ENCODE measurements around the gene USHBP1. TPM values are rescaled to one million over a fixed set of nuclear protein-coding genes. Genes with fewer than 3 reads are reported as not detected.

Gene USHBP1
- total RNA-seq, 1 experiment from 2014 or later: not detected

DNA sequence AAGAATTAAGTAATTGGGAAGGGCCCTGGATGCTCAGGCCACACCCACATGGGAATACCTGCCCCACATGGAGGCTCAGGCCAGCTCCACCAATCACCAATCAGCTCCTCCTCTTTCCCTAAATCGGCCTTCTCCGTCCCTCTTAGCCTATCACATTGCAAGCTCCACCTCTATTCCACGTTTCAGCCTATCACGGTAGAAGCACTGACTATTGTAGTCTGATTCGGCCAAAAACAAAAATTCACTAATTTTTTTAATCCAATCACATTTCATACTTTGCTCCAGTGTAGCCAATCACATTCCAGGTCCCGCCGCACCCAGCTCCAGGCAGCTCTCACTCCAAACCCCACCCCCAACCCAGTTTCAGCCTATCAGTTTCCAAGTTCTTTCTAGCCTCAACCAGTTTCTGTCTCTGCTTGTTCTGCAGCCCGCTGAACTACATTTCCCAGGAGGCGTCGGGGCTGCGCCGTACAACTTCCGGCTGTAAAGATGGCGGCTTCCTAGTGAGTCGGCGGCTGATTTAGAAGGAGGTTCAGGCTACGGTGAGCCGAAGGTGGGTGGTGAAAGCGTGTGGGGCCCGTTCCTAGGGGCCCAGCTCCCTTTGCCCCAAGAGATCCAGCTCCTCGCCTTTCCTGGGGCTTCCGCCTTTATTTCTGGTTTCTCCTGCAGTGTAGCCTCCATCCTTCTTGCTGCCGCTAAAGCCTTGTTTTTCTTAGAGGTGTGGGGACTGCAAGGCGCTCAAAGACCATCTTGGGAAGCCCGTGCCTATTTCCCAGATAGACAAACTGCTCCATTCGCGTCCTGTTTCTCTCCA lies 2.6 kb upstream of the USHBP1 start, which contains the start of gene BABAM1:
BABAM1 (plus strand) TSS at position 469 of the 814 bp plus-strand sequence. CDS start 1,364 bp downstream, outside the sequence.
- peak; percentile 100 for DNase-seq (ENCODE audit: low read depth)
- in situ Hi-C loops (cut with HindIII; ENCODE audit: low pct_unique_long_range_greater_than_20kb, low sequenced_read_pairs): no loop called here

DNA sequence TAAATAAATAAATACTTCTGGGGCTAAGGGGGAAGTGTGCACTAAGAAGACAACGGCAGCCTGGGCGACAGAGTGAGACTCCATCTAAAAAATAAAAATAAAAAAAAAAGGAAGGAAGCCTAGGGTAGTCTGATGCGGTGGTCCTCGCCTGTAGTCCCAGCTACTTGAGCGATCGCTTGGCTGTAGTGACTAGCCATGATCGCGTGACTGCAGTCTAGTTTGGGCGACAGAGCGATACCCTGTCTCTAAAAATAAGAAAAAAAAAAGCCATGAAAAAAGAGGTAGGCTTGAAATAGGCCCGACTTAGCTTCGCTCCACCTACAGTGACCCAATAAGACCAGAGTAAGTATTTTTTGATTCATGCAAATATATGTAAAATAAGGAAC lies 2.0 kb upstream of the USHBP1 start:
- no peak for DNase-seq (ENCODE audit: low read depth)
- in situ Hi-C loops (cut with HindIII; ENCODE audit: low pct_unique_long_range_greater_than_20kb, low sequenced_read_pairs): no loop called here

DNA sequence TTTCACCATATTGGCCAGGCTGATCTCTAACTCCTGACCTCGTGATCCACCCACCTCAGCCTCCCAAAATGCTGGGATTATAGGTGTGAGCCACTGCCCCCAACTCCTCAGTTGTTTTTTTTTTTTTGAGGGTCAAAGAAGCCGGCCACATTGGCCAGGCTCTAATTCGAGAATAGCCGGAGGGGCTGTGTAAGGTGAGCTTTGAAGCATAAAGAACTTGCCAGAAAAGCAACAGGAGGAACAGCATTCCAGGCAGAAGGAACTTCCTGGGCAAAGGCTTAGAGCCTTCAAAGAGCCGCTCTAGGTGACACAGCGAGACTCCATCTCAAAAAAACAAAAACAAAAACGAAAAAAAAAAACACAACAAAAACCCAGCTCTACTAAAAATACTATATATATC lies 1.5 kb upstream of the USHBP1 start:
- in situ Hi-C loops (cut with HindIII; ENCODE audit: low pct_unique_long_range_greater_than_20kb, low sequenced_read_pairs): no loop called here
- no peak for DNase-seq (ENCODE audit: low read depth)

DNA sequence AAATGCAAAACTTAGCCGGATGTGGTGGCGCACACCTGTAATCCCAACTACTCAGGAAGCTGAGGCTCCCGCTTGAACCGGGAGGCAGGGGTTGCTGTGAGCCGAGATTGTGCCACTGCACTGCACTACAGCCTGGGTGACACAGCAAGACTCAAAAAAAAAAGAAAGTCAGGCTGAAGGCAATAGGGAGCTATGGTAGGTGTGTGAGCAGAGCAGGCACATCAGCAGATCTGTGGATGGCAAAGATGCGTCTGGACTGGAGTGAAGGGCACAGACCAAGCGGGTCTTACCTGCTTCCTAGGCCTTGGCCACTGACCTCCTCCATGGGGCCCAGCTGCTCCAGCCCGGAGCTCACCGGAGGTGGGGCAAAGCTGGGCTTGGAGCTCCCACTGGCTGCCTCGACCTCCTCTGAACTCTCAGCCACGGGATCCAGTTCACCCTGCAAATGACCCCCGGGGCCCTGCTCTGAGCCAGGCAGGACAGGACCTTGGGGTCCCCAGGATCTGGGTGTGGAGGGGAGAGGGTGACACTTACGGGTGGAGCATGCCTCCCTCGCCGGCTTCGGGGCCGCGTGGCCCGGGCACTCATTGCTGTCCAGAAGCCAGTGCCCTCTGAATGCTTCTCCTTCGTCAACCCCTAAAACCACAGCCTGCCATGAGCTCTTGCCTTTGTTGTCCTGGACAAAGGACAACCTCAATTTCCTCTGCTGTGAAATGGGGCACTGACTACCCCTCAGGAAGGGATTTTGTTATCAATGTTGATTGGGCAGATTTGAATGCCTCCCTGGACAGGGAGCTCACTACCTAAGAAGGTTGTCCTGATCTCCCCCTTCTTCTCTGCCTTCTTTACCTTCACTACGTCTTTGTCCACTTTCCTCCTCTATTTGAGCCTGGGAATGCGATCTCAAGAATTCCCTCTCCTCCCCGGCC lies 569 bp downstream of the USHBP1 start:
- in situ Hi-C loops (cut with HindIII; ENCODE audit: low pct_unique_long_range_greater_than_20kb, low sequenced_read_pairs): no loop called here
- no peak for DNase-seq (ENCODE audit: low read depth)

DNA sequence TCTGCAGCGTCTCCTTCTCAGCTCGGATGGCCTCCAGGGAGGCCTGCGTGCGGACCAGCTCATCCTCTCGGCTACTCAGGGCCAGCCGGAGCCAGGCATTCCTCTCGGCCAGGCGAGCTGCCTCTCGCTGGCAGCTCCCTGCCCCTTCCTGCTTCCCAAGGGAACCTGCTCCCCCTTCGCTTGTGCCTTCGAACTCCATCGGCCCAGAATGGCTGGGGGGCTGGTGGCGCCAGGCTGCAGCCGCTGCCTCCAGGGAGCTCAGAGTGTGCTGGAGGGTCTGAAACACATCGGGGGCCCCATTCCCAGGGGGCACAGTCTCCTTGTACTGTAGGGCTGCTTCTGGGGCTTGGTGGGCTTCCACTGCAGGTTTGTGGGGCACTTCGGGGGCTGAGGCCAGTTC lies 2.0 kb downstream of the USHBP1 start:
- no peak for DNase-seq (ENCODE audit: low read depth)
- in situ Hi-C loops (cut with HindIII; ENCODE audit: low pct_unique_long_range_greater_than_20kb, low sequenced_read_pairs): no loop called here

DNA sequence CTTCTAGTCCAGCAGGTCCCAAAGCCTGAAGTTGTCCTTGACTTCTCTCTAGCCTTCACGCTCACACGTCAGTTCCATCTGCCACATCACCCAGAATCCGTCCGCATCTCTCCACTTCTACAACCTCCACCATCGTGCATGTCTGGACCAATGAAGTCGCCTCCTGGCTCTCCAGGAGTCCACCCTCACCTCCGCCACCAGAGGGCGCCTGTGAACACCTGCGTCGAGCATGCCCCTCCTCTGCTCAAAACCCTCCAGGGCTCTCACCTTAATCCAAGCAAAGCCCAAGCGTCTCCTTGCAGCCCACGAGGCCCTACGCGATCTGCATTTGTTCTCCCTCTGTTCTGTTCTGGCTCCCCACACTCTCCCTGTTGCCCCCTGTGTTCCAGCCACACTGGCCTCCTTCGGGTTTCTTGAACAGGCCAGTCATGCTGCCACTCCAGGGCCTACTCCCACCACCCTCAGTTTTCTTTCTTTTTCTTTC lies 3.7 kb downstream of the USHBP1 start:
- in situ Hi-C loops (cut with HindIII; ENCODE audit: low pct_unique_long_range_greater_than_20kb, low sequenced_read_pairs): no loop called here
- peak; percentile 79 for DNase-seq (ENCODE audit: low read depth)

DNA sequence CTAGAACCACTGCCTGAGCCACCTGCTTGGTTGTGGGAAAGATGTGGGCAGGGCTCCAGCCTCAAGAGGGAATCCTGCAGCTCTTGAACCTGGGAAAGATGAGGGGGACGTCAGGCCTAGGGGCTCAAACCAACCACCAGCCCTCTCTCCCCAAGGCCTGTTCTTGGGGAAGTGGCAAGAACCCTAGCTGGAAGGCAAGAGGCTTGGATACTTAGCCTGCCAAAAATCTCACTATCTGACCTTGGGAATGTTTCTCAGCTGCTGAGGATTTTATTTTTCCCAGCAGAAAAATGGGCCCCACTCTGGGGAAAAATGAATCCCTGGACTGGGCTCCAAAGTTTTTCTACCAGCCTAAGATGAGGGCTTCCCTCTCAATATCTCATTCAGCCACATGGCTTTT lies 4.6 kb downstream of the USHBP1 start:
- in situ Hi-C loops (cut with HindIII; ENCODE audit: low pct_unique_long_range_greater_than_20kb, low sequenced_read_pairs): no loop called here
- DNase-seq (ENCODE audit: low read depth): no peak

DNA sequence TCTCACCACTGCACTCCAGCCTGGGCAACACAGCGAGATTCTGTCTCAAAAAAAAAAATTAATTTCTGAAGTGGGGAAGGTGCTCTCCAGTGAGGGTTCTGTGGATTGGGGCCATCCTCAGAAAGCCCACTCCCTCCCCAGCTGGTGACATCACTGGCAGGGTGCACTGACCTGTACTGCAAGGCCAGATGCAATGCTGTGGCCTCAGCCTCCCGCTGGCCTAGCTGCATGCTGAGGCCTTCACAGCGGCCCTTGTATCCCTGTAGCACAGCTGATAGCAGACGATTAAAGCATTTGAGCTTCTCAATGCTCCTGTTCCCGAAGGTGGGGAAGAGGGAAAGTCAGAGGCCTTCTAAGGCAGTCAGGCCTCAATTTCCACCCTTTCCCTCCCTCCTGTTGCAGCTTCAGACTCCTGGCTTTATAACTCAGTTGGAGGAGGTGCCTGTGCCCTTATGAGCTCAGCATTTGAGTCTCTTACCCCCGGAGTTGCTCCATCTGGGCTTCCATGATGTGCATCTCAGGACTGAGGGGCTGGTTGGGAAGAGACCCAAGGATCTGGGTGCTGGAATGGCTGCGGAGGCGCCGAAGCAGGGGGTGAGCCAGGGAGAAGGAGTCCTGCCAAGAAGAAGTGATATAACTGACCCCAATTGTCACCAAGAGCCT lies 5.3 kb downstream of the USHBP1 start:
- no peak for DNase-seq (ENCODE audit: low read depth)
- in situ Hi-C loops (cut with HindIII; ENCODE audit: low pct_unique_long_range_greater_than_20kb, low sequenced_read_pairs): no loop called here

DNA sequence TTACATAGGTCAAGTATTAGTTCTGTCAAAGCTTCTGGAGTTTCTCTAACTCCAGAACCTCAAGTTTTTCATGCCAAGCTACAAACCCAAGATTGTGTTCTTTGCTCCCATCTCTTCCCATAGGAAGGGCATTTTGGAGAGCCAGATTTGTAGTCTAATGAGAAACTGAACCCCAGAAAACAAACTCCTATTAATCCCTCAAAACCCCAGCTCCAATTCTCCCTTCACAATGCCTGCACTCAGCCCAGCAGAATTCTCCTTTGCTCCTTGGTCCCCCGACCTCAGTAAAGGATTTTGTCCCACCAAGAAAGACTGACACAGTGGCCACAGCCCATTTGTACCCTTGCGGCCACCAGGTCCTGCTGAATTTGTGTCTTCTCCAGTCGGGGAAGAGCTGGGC lies 8.4 kb downstream of the USHBP1 start:
- DNase-seq (ENCODE audit: low read depth): no peak

DNA sequence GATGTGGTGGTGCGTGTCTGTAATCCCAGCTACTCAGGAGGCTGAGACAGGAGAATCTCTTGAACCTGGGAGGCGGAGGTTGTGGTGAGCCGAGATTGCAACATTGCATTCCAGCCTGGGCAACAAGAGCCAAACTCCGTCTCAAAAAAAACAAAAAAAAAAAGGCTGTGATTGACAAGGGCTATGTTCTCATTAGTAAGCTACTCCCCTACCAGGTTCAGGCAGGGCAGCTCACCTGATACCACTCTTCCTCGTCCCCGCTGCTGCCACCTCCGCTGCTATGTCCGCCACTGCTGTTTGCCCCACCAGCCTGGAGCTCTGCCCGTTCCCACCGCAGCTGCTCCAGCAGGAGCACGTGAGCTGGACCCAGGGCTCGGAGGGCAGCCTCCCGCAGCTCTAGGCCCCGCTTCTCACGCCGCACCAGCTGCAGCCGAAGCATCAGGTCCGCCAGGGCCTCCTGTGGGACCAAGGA lies 9.4 kb downstream of the USHBP1 start:
- in situ Hi-C loops (cut with HindIII; ENCODE audit: low pct_unique_long_range_greater_than_20kb, low sequenced_read_pairs): no loop called here
- no peak for DNase-seq (ENCODE audit: low read depth)

More for the DNA sequence above, 8.4 kb downstream of the USHBP1 start:
- in situ Hi-C loops (cut with HindIII; ENCODE audit: low pct_unique_long_range_greater_than_20kb, low sequenced_read_pairs): no loop called here

DNA sequence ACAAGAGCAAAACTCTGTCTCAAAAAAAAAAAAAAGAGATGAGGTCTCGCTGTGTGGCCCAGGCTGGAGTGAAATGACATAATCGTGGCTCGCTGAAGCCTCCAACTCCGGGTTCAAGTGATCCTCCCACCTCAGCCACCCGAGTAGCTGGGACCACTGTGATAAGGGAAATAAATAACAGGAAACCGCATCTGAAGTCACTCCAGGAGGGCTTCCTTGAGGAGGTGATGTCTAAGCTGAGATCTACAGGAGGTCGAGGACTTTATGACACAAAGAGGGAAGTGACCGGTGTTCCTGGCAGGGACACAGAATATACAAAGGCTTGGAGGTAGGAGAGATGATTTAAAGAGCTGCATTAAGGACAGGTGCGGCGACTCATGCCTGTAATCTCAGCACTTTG lies 9.9 kb downstream of the USHBP1 start:
- in situ Hi-C loops (cut with HindIII; ENCODE audit: low pct_unique_long_range_greater_than_20kb, low sequenced_read_pairs): no loop called here
- DNase-seq (ENCODE audit: low read depth): no peak

DNA sequence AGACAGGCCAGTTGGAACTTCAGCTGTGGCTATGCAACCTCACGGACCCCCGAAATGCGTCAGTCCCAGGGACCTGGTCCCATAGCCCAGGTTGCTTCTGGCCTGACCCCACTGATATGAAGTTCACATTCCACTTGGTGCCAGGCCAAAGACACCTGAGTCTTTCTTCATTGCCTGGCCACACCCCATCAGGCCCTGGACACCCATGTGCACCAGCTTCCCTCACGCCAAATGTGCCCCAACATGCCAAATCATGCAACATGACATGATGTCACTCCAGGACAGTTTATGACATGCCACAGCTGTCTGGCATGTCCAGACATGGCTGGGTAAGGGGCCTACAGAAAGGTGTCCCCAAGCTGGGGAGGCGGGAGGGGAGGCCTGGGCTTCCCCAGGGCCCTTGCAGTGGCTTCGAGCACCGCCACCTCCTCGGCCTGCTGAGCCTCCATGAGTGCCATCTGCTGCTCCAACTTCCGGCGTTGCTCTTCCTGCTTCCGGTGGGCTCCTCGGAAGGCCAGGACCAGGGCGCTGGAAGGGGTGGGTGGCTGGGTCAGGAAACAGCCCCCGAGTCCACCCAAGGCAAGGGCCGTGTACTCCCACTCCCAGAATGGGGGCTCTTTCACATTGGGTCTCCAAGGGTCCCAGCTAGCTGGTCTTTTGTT lies 14.5 kb downstream of the USHBP1 start:
- in situ Hi-C loops (cut with HindIII; ENCODE audit: low pct_unique_long_range_greater_than_20kb, low sequenced_read_pairs): no loop called here
- no peak for DNase-seq (ENCODE audit: low read depth)

DNA sequence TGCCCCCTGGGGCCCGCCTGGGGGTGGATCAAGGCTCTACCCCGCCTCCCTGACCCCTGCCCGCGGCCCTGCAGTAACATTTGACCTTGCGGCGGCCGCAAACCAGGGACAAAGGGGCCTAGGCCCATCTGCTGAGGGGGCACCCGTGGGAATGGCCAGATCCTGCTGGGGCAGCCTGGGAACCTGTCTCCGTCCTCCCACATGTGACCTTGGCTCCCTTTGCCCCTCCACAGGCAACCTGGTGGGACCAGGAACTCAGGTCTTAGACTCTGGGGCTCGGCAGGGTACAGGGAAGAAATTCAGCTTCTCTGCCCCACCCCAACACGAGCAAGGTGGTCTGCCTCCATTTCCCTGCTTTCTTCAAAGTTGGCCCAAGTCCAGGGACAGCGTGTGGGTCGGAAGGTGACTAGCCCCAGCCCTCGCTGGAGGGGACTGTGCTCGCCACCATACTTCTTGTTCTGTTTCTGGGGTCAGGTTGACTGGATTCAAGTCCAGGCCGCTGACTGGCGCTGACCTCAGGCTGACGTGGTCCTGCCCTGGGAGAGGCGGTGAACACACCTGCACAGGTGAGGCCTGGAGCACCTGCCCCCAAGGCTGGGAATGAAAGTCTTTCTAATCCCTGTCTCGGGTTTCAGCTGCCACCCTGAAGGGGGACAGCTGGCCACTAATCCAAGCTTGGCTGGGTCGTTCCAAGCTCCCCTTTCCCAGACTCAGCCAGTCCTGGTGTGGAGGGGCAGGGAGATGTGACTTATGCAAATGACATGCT lies 16.4 kb downstream of the USHBP1 start:
- in situ Hi-C loops (cut with HindIII; ENCODE audit: low pct_unique_long_range_greater_than_20kb, low sequenced_read_pairs): no loop called here
- no peak for DNase-seq (ENCODE audit: low read depth)

DNA sequence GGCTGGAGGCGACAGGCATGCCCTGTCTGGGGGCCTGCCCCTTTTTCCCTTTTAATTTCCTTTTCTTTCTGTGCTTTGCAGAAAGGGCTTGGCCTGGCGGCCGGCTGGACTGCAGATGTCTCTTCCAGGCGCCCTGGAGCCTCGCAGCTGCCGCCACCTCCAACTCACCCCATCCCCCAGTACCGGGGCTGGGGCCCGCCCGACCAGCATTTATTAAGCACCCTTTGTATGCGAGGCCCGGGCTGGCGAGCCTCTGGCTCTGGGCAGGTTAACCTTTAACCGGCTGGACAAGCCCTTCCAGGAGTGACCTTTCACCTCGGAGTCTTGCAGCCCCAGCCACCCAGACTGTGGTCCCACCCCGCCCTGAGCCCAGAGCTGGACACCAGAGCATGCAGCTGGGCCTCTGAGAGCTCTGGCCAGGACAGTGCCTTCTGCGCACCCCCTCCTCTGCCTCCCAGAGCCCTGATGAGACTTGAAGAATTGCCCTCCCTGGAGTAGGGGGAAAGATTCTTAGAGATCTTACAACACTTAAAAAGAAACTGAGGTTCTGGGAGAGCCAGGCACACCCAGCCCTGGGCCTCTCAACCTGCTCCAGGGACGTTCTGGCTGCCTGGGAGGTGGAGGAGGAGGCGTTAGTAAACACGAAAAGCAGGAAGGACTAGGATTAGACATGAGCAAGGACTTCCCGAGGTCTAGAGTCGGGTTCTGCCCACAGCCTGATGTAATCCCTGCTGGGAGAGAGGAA lies 17.7 kb downstream of the USHBP1 start:
- DNase-seq (ENCODE audit: low read depth): no peak
- in situ Hi-C loops (cut with HindIII; ENCODE audit: low pct_unique_long_range_greater_than_20kb, low sequenced_read_pairs): no loop called here

DNA sequence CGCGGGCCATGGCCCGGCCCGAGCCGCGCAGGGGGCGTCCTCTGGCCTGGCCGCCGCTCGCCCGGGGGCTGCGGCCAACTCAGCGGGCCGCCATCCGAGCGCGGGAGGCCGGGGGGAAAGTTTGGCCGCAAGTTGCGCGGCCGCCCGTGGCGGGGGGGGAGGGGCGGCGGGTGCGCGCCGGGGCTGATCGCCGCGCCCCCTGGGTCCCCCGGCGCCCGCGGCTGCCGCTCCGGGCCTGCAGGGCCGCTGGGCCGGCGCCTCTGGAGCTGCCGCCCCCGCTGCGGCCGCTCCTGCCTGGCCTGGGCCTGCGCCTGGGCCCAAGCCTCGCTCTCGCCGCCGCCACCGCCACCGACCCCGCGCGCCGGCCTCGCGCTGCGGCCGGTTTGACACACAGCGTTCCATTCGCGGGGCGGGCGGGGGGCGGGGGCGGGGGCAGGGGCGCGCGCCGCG lies 19.0 kb downstream of the USHBP1 start, which contains the start of gene NR2F6:
NR2F6 (minus strand) TSS at position 385 of the 450 bp plus-strand sequence. CDS start 699 bp downstream, outside the sequence.
- in situ Hi-C loops (cut with HindIII; ENCODE audit: low pct_unique_long_range_greater_than_20kb, low sequenced_read_pairs): no loop called here
- no peak for DNase-seq (ENCODE audit: low read depth)

Measured in Caki2 (cell line).